HK-2 (cell line): ENCODE measurements around the gene FNDC3B.
A peak's percentile ranks its signal among the peaks of the same experiment; 100 is the strongest.

Source experiments
- DNase-seq: peaks from one replicate; pipeline ENCODE4 v3.0.0-alpha.2; 2018; ENCODE audit not compliant: unreplicated experiment

FNDC3B gene

GRCh38 chr3:172112734-172113120 is 73.3 kb downstream of the FNDC3B start:
- DNase-seq, result no peak

DNA sequence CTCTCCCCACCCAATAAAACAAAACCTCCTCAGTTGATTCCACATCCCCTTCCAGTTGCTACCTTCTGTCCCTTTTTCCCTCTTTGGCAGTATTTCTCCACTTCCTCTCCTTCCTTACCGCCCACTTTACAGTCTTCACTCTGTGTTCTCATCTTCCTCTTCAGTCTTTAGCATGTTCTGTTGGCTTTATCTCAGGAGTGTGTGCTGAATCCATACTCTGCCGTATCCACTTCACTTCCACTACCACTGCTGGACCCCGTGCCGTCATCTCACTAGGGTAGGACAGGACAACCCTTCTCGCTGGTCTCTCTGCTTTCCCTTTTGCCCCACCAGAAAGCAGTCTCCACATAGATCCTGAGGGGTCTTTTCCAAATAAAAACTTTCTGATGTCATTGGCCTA is 74.3 kb downstream of the FNDC3B start:
- DNase-seq, result no peak

DNA sequence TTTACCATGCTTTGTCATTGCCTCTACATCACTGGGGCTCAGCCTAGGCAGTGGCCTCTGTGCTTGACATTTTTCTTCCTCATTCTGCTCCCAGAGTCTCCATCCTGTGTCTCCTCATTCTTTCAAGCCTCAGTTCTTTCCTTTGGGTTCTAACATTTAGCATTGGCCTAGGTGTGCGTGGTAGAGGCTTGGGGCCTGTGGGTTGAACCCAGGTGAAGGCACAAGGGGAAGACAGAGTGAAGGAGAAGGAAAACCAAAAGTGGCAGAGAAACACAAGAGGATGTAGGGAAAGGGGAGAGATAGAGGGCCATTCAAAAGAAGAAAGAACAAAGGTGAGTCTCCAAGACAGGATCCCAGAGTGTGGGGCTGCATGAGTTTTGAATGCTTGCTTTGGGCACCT is 75.7 kb downstream of the FNDC3B start:
- DNase-seq, result no peak

GRCh38 chr3:172115787-172116186 is 76.4 kb downstream of the FNDC3B start:
- no peak for DNase-seq

- DNase-seq, result no peak
Observed at GRCh38 chr3:172118019-172118418, 78.6 kb downstream of the FNDC3B start.

GRCh38 chr3:172119266-172119969 is 80.0 kb downstream of the FNDC3B start:
- DNase-seq, result no peak

GRCh38 chr3:172120912-172121311 is 81.5 kb downstream of the FNDC3B start:
- no peak for DNase-seq

DNA sequence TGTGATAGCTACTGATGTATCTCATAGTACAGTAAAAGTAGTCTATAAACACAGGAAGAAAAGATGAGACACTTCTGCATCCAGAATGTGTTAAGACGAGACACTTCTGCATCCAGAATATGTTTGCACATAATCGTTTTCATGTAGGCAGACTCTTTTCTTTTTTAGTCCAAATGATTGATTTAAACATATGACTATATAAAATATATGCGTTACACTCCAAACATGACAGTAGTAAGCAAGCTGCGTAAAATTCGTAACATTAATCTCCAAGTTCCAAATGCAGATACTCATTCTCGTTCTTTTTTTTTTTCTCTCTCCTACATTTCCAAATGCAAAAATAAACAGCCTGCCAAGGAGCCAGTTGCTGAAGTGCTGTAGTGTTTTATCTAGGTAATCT is 82.6 kb downstream of the FNDC3B start:
- DNase-seq, result no peak

- DNase-seq, result no peak
Observed at GRCh38 chr3:172124271-172124670, 84.9 kb downstream of the FNDC3B start.

DNA sequence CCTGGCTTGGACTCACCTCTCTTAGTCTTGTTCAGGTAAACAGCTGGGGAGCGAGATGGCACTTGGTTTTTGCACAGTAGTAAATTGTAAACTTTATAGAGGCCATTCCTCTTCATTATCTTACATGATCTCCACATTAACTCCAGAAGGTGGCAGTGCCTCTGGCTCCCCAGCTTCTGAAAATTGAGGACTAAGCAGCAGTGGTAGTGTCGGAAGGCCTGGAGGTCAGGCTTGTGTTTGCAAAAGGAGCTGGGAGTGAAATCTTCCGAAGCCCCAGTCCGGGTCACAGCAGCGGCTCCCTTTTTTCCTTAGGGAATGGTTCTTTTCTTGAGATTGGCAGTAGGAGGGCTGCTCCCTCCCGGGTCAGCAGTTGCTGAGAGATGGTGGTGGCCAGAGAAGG is 85.7 kb downstream of the FNDC3B start:
- DNase-seq, result no peak

DNA sequence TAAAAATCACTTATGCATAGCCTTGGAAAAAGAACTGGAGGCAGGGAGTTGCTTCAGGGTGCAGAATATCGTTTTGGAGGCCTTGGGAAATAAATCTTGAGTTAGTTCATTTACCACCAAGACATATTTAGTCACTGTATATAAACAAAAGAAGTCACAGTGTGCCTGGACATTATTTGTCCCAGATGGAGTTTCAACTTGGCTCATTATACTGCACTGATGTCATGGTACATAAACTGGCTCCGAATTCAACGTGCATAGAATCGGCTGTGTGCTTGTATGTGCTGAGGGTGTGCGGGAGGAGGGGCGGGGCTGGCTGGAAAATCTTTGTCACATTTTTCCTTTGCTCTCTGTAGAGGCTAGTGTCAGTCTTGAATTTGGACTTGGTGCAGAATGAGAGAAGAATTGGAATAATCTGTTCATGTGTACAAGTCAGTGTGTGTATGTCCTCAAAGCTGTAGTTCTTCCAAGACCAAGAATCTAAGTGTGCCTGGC is 86.6 kb downstream of the FNDC3B start:
- DNase-seq, result no peak

GRCh38 chr3:172126741-172127140 is 87.4 kb downstream of the FNDC3B start:
- DNase-seq, result no peak

GRCh38 chr3:172127141-172127540 is 87.8 kb downstream of the FNDC3B start:
- no peak for DNase-seq

DNA sequence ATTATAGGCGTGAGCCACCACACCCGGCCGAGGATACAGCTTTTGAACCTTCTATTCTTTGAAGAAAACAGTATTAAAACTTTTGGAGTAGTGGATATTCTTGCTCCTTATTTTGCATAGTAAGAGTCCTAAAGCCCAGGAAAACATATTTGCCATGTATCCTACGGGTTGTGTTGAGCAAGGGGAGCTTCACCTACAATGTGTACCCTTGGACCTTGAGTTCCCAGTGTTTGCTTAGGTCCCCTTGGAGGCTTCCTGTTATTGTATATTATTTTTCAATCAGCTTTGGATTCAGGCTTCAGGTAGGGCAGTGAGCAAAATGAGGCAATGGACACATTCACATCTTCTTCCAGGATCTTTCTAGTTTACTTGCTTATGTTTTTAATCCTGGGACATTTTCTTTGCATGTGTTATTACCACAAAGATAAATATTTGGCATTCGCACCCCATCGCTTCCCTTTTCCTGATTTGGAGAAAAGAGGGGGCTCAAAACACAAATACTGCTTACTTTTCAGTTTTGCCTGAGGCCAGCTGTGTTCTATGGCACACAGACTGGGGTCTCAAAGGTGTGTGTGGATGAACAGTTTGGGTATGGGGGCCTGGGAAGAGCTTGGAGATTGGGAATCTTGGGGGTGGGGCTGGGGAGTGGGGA is 88.7 kb downstream of the FNDC3B start:
- no peak for DNase-seq

DNA sequence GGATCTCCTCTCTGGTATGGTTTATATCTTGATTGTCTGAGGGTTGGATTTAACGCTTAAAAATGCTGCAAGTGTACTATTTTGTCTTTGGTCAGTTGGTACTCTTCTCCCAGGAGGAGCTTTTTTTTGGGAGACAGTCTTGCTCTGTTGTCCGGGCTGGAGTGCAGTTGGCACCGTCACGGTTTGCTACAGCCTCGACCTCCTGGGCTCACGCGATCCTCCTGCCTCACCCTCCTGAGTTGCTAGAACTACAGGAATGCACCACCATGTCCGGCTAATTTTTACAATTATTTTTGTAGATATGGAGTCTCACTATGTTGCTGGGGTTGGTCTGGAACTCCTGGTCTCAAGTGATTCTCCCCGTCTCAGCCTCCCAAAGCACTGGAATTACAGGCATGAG is 89.5 kb downstream of the FNDC3B start:
- no peak for DNase-seq

DNA sequence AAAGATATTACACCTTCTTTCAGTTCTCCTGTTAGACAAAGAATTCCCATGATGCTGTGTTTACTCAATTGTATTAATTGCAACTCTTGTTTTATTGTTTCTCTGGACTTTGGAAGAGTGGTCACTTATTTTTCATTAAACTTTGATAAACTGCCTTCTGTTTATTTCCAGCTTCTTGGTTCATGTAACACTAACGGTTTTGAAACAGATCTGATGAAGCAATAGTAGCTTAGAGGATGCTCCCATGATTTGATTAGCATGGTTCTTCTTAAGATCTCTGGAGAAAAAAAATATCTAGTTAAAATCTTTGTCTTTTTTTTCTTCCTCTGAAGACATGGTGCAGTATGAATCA is 90.1 kb downstream of the FNDC3B start:
- no peak for DNase-seq

DNA sequence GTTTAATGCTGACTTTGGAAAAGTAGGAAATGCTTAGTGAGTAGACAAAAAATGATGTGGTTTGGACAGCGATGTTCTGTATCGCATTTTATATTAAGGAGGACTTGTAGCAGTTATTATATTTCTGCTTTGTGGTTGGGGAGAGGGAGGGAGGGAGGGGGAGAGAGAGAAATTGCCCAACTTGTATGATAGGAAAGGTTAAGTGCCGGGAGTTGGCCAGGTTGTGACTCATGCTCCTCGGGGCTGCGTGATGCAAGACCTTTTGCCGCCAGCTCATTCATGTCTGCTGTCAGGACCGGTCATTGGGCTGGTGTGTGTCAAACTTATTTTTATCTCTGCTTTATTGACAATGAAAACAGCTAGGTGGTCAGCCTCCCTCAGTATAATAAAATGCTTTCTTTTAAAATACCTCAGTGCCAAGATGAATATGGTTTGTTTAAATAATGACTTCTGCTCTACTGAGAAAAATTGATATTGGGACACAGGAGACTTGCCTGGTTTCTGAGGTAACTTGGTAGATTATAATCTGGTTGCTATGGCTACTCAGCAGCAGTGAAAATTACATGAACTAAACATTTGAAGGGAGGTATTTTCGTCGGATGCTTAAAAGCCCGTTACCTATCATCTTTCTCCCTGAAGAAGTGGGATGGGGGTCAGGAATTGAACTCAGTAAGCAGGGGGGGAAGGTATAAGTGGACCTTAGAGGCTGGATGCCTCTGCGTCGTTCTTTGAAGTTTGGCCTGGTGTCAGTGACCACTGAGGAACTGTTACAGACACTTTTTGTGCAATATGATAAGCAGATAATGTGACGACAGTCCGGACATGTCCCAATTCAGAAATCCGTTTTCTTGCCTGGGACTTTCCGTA is 90.7 kb downstream of the FNDC3B start:
- peak; percentile 90 for DNase-seq

DNA sequence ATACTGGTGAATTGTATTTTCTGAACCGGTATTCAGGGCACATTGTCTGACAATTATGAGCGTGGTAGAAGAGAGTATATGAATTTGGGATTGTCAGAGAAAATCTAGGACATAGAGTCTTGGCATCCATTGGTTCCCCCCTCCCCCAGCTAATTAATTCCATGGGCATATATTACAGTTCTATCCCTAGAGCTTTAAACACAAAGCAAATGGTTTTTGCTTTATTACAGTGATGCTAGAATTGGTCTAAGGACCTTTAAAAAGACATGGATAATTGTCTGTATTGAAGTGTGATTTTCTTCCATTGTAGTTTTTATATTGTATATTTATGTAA is 91.3 kb downstream of the FNDC3B start:
- no peak for DNase-seq

DNA sequence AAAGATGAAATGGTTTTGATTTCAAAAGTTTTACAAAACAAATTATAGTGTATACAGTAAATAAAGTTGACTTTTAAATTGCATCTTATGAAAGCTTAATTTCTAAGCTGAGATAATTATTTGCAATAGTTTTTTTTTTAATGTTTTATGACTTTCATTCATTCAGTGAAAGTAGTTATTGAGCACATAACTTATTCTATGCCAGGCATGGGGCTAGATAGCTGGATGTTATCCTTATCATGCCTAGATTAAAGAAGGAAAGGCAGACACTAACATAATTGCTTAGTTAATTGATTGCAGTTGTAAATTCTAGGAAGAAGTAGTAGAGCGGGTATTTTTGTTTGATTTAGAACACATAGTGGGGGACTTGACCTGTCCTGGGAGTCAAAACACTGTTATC is 92.4 kb downstream of the FNDC3B start:
- no peak for DNase-seq

DNA sequence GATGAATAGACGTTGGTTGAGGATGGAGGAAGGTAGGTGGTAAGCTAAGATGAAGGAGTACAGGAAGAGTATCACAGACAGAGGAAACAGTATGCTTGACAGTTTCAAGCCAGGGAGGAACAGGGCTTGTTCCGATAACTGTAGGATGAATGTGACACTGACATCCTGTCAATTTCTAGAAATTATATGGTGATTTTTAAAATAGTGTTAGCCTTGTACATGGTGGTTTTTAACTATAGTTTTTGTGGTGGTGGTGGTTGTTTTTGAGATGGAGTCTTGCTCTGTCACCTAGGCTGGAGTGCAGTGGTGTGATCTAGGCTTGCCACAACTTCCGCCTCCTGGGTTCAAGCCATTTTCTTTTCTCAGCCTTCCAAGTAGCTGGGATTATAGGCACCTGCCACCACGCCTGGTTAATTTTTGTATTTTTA is 92.8 kb downstream of the FNDC3B start:
- DNase-seq, result no peak

DNA sequence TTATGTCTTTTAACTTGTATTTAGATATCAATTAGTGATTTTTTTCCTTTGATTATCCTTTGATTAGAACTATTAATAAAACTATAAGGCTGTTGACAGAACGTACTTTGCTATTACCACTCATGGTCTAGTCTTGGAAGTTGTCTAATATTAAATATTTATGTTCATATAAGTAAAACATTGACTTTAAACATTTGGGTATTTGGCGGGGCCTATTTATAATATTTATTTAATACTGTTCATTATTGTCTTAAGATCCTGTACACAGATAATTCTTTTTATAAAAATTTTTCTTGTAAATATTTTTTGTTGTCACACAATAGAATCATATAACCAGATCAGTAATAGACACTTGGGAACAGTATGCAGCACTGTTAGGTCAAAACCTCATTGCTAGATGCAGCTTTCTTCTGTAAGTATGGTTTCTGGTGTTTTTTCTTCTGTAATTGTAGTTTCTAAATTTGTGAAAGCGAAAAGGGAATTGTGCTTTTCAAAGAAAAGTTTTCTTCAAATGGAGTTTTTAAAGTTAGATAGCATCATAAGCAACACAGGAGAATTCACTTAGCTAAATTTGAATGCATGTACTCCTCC is 93.4 kb downstream of the FNDC3B start:
- DNase-seq, result no peak

- DNase-seq, result no peak
Observed at GRCh38 chr3:172133838-172134237, 94.5 kb downstream of the FNDC3B start.
